OCI-LY7 (cell line): ENCODE data around the gene RINT1.
"Not testable (repeated sequence)": the region's sequence is repeated elsewhere in the genome, so short reads cannot be mapped to it uniquely, and the experiment has no call there.

ENCODE experiments used
- CTCF ChIP-seq: fragments of 200-600 bp; sonication (generic); conservative IDR thresholded peaks from 2 replicates; pipeline ENCODE4 v1.5.1; 2014; ENCODE audit warnings: mild to moderate bottlenecking, antibody characterized with exemption, low read length, moderate library complexity, mixed read lengths
- EZH2phosphoT487 ChIP-seq: fragments of 200-600 bp; sonication (generic); IDR thresholded peaks from 2 replicates; pipeline ENCODE4 v1.6.1; 2018; ENCODE audit warnings: low read depth, borderline replicate concordance, mild to moderate bottlenecking, mixed run types, antibody characterized with exemption, low read length, moderate library complexity, mixed read lengths

GRCh38 chr7:105524423-105524822 lies 7.6 kb upstream of the RINT1 start:
- TF ChIP-seq CTCF, EZH2phosphoT487: not testable (repeated sequence)
